GM19395 (cell line): ENCODE data around the gene DGKD.
A peak's percentile ranks its signal among the peaks of the same experiment; 100 is the strongest.

Source experiments
- ATAC-seq: cut with Tn5 transposase; IDR thresholded peaks from one replicate; pipeline ENCODE4 v1.9.1; 2021; ENCODE audit warnings: mild to moderate bottlenecking, moderate library complexity; ENCODE audit not compliant: unreplicated experiment

The DGKD gene

GRCh38 chr2:233490831-233491230 lies 136.5 kb downstream of the DGKD start:
- ATAC-seq = no peak

- ATAC-seq = no peak
Measured at GRCh38 chr2:233491326-233491725, 137.0 kb downstream of the DGKD start.

GRCh38 chr2:233492078-233492477 lies 137.8 kb downstream of the DGKD start:
- no peak for ATAC-seq

- no peak for ATAC-seq
Measured at GRCh38 chr2:233492751-233493150, 138.5 kb downstream of the DGKD start.

- ATAC-seq = no peak
Measured at GRCh38 chr2:233495503-233496496, 141.5 kb downstream of the DGKD start.

- ATAC-seq = no peak
Measured at GRCh38 chr2:233497692-233498091, 143.4 kb downstream of the DGKD start.

GRCh38 chr2:233498126-233498525 lies 143.8 kb downstream of the DGKD start:
- no peak for ATAC-seq

GRCh38 chr2:233499928-233500327 lies 145.6 kb downstream of the DGKD start:
- ATAC-seq = no peak

- peak; percentile 63 for ATAC-seq
Measured at GRCh38 chr2:233501198-233502076, 147.1 kb downstream of the DGKD start.

- ATAC-seq = no peak
Measured at GRCh38 chr2:233503481-233503880, 149.2 kb downstream of the DGKD start.

GRCh38 chr2:233503947-233504637 lies 149.8 kb downstream of the DGKD start:
- ATAC-seq = peak; percentile 54

- ATAC-seq = no peak
Measured at GRCh38 chr2:233513953-233514655, 159.8 kb downstream of the DGKD start.

GRCh38 chr2:233519787-233520611 lies 165.7 kb downstream of the DGKD start:
- peak; percentile 95 for ATAC-seq
